ENCODE data around the gene OMP. TPM values are rescaled to one million over a fixed set of nuclear protein-coding genes. Genes with fewer than 3 reads are reported as not detected.

The OMP gene, protein sequence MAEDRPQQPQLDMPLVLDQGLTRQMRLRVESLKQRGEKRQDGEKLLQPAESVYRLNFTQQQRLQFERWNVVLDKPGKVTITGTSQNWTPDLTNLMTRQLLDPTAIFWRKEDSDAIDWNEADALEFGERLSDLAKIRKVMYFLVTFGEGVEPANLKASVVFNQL
- total RNA-seq = not detected

- H3K27ac Mint-ChIP-seq = no peak within 1 kb of the TSS
- no peaks in the 10 kb centered on the region for H3K27me3 Mint-ChIP-seq
- TF ChIP-seq, protein P1, sequence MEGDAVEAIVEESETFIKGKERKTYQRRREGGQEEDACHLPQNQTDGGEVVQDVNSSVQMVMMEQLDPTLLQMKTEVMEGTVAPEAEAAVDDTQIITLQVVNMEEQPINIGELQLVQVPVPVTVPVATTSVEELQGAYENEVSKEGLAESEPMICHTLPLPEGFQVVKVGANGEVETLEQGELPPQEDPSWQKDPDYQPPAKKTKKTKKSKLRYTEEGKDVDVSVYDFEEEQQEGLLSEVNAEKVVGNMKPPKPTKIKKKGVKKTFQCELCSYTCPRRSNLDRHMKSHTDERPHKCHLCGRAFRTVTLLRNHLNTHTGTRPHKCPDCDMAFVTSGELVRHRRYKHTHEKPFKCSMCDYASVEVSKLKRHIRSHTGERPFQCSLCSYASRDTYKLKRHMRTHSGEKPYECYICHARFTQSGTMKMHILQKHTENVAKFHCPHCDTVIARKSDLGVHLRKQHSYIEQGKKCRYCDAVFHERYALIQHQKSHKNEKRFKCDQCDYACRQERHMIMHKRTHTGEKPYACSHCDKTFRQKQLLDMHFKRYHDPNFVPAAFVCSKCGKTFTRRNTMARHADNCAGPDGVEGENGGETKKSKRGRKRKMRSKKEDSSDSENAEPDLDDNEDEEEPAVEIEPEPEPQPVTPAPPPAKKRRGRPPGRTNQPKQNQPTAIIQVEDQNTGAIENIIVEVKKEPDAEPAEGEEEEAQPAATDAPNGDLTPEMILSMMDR (IDR thresholded peaks at IDR 0.05) = no peak
- ATAC-seq = no peak
- intact Hi-C loops (cut with micrococcal nuclease) = no loop called here
- H3K9me3 Mint-ChIP-seq = no peaks in the 10 kb centered on the region
- no peak within 1 kb of the TSS for H3K4me3 Mint-ChIP-seq
- no peak for DNase-seq
- ChIA-PET POLR2A (no interaction called here), CTCF (interaction anchor here (0.7 to 1.2 kb wide), 3 partner anchors 9 to 14 kb away, joined by 3 read pairs; no protein-coding TSS in a partner anchor)
- H3K4me1 Mint-ChIP-seq (ENCODE audit: low read depth) = no peaks in the 10 kb centered on the region
- H3K36me3 Mint-ChIP-seq (ENCODE audit: low read depth) = no peaks in the 10 kb centered on the region
Observed at GRCh38 chr11:77102246-77103210, at the start of gene OMP. Gene OMP (plus strand): TSS chr11:77102840. CDS start chr11:77102840, 0 bp downstream.

DNA sequence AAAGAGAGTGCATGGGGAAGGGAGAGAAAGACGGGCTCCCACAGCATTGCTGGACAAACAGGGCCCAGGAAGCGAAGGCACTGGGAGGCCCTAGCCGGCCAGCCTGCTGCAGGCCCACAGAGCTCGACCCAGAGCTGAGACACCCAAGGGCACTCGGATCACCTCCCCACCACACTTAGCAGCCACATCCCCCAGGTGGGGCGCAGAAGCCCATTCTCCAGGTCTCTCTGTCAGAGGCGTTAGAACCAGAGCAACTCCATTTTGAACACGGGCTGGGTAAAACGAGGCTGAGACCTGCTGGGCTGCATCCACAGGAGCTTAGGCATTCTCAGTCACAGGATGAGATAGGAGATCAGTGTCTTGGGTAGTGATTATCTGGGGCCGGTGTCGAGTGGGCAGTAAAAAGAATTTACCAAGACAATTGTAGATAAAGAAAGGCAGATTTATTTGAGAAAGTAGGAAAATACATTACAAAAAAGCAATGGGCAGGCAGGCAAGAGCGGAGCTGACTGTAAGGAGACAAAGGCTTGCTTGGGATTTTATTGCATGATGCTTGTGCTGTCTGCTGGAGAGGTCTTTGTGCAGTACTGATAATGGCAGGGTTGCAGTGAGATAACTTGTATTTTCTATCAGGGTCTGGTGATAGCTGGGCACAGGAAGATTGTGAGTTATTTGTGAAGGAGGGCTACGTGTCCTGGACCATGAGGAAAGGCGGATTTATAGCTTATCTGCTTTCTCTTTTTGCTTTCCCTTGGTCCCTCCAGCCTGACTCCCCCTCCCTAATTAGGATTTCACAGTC, 49.2 kb upstream of the OMP start:
- CTCF ChIA-PET = interaction anchor here (1.0 to 5.0 kb wide), 4 partner anchors 8 to 133 kb away, joined by 3 to 46 read pairs (median 6); no protein-coding TSS in a partner anchor
- Mint-ChIP-seq H3K4me1 (ENCODE audit: low read depth) (no peaks in the 10 kb centered on the region), H3K27ac (no peak overlapping the region), H3K4me3 (no peak overlapping the region), H3K27me3 (no peaks in the 10 kb centered on the region), H3K9me3 (peaks cover 10% of the 10 kb centered on the region), H3K36me3 (ENCODE audit: low read depth) (no peaks in the 10 kb centered on the region)
- intact Hi-C loops (cut with micrococcal nuclease) = no loop called here
- DNase-seq = no peak
- ATAC-seq = no peak
- TF ChIP-seq, protein P1 (IDR thresholded peaks at IDR 0.05) = no peak
- POLR2A ChIA-PET = interaction anchor here (0.6 kb wide), 1 partner anchor 546 kb away, joined by 4 read pairs; no protein-coding TSS in a partner anchor

DNA sequence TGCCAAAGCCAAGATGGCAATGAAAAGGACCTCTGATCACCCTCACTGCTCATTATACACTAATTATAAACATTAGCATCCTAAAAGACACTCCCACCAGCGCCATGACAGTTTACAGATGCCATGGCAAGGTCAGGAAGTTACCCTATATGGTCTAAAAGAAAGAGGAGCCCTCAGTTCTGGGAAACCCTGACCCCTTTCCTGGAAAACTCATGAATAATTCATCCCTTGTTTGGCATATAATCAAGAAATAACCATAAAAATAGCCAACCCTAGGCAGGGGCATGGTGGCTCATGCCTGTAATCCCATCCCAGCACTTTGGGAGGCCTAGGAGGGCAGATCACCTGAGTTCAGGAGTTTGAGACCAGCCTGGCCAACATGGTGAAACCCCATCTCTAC, 48.6 kb upstream of the OMP start:
- DNase-seq (no peak), ATAC-seq (no peak)
- intact Hi-C loops (cut with micrococcal nuclease) = no loop called here
- Mint-ChIP-seq H3K4me1 (ENCODE audit: low read depth) (no peaks in the 10 kb centered on the region), H3K4me3 (no peak overlapping the region), H3K36me3 (ENCODE audit: low read depth) (no peaks in the 10 kb centered on the region), H3K9me3 (peaks cover 10% of the 10 kb centered on the region), H3K27ac (no peak overlapping the region), H3K27me3 (no peaks in the 10 kb centered on the region)
- TF ChIP-seq, protein P1 (IDR thresholded peaks at IDR 0.05) = no peak
- POLR2A ChIA-PET = interaction anchor here (1.3 kb wide), 1 partner anchor 29 kb away, joined by 4 read pairs; no protein-coding TSS in a partner anchor
- CTCF ChIA-PET = interaction anchor here (1.4 to 5.0 kb wide), 3 partner anchors 9 to 134 kb away, joined by 3 to 46 read pairs (median 8); no protein-coding TSS in a partner anchor

GRCh38 chr11:77055101-77055561, 47.5 kb upstream of the OMP start:
- intact Hi-C loops (cut with micrococcal nuclease) = no loop called here
- POLR2A ChIA-PET = interaction anchor here (1.3 kb wide), 1 partner anchor 28 kb away, joined by 4 read pairs; no protein-coding TSS in a partner anchor
- no peaks in the 10 kb centered on the region for H3K4me1 Mint-ChIP-seq (ENCODE audit: low read depth)
- H3K27me3 Mint-ChIP-seq = no peaks in the 10 kb centered on the region
- DNase-seq (no peak), ATAC-seq (no peak)
- H3K36me3 Mint-ChIP-seq (ENCODE audit: low read depth) = no peaks in the 10 kb centered on the region
- H3K4me3 Mint-ChIP-seq = no peak overlapping the region
- peaks cover 10% of the 10 kb centered on the region for H3K9me3 Mint-ChIP-seq
- TF ChIP-seq, protein P1 (IDR thresholded peaks at IDR 0.05) = no peak
- no peak overlapping the region for H3K27ac Mint-ChIP-seq
- CTCF ChIA-PET = interaction anchor here (1.4 to 5.0 kb wide), 4 partner anchors 10 to 135 kb away, joined by 3 to 46 read pairs (median 7); no protein-coding TSS in a partner anchor

Measured in activated CD8-positive, alpha-beta T cell treated with anti-CD3 and anti-CD28 coated beads for 36 hours (primary cell).